Hematopoietic multipotent progenitor cell treated with erythropoietin and hydrocortisone succinate and interleukin-3 and kit ligand, for 17 days (in vitro differentiated cells): ENCODE results near the gene ZNF410.
A peak's percentile ranks its signal among the peaks of the same experiment; 100 is the strongest.
"Not testable (repeated sequence)": the region's sequence is repeated elsewhere in the genome, so short reads cannot be mapped to it uniquely, and the experiment has no call there.

Source experiments
- DNase-seq: peaks from one replicate; pipeline ENCODE4 v3.0.0-alpha.2; 2015; ENCODE audit warnings: low spot score

Gene ZNF410

GRCh38 chr14:73886449-73887317 is at the start of gene ZNF410:
Gene ZNF410, plus strand, starts transcription at chr14:73886859. Its CDS starts 5,317 bp downstream, at chr14:73892176.
- DNase-seq = peak; percentile 88

GRCh38 chr14:73838293-73839034 is 48.2 kb upstream of the ZNF410 start:
- DNase-seq = not testable (repeated sequence)

DNA sequence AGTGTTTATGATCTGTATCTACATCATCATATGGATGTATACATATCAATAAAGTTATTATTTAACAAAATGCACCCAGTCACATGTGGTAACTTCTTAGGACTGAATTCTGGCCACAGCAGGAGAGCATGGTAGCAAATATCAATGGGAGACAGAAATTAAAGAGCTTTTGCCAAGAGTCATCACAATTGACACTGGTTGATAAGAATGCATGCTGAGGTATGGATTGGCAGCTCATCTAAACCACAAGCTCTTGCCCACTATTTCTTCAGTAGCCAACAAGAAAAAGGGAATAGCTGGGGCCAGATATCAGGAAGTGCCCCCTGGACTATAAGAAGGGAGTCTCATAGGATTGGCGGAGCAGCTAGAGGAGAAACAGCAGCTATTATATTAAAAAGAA is 44.5 kb upstream of the ZNF410 start:
- no peak for DNase-seq

GRCh38 chr14:73842851-73843250 is 43.8 kb upstream of the ZNF410 start:
- no peak for DNase-seq

DNA sequence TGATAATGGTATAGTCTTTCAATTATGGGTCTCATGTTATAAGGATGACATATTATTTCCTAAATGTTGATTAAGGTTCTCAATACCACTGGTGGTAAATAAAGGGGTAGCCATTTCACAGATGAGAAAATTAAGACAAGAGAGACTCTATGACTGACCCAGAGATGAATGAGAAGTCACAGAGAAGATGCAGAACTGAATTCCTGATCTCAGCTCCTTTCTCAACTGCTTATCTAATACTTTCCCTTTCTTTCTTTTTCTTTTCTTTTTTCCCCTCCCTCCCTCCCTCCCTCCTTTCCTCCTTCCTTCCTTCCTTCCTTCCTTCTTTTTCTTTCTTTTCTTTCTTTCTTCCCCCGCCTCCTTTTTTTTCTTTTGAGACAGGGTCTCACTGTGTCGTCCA is 43.4 kb upstream of the ZNF410 start:
- no peak for DNase-seq

GRCh38 chr14:73846947-73847346 is 39.7 kb upstream of the ZNF410 start:
- no peak for DNase-seq

DNA sequence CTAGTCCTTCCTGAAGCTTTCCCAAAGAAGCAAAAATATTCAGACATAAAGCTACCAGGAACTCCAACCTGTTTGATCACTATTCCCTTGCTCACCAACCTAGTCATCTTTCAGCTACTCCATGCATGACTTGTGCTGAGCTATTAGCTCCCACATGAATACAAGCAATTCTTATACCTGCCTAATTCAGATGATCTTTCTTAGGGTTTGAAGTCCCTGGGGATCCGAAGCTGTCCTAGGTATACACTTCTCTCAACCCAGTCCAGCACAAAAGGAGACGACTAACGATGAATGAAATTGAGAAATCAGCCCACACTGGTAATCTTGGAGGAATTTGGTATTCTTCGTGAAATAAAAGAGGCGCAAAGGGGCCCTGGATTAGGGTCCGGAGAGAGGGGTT is 35.7 kb upstream of the ZNF410 start:
- no peak for DNase-seq

DNA sequence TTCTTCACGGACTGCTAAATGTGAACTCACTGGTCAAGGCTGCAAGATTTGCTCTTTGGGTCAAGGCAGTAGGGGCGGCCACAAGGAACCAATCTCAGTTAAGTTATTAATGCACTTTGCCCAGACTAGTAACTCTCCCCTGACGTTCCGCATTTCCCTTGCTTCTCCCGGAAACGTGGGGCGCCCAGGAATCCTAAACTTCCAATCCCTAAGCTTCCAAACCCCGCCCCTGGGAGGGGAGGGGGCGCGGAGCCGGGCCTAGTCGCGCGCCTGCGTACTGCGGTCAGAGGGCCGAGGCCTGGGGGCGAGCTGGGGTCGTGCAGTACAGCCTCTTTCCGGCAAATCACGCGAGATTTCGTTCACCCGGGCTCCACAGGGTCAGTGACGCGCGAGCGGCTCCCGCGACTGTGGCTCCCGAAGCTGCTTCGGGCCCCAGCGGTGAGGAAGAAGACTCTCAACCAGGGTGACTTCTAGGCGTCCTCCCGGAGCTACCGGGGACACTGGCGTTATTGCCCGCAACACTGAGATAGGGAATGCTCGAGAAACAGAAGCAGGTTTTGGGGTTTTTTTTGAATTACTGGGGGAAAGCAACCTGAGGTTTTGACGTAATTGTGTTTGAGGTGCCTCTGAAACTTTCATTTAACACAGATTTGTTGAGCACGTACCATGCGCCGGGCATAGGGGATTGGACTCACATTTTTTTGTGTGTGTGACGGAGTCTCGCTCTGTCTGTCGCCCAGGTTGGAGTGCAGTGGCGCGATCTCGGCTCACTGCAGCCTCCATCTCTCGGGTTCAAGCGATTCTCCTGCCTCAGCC is 34.9 kb upstream of the ZNF410 start, which contains the start of gene PTGR2:
PTGR2 (plus strand) TSS at position 265 of the 816 bp plus-strand sequence. CDS start 7,032 bp downstream, outside the sequence.
- no peak for DNase-seq

DNA sequence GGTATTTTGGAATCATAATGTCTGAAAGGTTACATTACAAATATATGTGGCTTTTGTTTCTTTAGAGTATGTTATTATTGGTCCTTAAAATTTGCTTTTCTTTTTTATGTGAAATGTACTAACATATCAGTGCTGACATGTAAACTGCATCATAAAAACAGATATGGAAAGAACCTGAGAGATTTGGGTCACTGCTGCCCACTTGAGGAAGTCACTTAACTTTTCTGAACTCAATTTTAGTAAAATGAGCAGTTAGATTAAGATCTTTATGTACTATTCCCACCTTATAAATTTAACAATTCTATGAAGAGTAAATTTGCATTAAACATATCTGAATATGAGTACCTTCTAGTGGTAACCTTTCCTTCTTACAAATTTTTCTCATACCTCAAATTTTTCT is 27.5 kb upstream of the ZNF410 start:
- DNase-seq = no peak

DNA sequence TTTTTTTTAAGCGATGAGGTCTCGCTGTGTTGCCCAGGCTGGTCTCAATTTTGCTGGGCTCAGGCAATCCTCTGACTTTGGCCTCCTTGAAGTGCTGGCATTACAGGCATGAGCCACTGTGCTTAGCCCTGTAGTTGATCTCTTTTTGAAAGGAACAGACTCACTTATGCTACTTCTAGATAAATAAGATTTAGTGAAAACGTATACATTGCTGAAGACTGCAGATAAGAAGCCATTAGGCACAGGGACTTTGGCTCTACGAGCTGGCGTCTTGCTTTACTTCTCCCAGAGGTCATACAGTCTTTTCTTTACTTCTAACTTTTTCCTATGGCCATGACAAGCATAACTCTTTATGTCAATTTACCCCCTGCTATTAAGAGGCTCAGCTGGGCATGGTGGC is 25.6 kb upstream of the ZNF410 start:
- DNase-seq = no peak

DNA sequence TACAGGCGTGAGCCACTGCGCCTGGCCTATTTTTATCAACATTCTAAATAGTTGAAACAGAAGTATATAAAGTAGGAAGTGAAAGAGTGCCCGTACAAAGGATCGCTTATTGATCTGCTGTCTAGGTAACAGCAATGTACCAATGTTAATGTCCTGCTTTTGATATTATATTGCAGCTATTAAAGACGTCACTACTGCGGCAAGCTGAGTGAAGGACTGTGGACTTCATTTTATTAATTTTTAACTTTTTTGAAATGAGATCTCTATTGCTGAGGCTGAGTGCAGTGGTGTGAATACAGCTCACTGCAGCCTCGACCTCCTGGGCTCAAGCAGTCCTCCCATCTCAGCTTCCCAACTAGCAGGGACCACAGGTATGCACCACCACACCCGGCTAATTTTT is 24.2 kb upstream of the ZNF410 start:
- no peak for DNase-seq

- DNase-seq = no peak
Observed at GRCh38 chr14:73863209-73863608, 23.4 kb upstream of the ZNF410 start.

DNA sequence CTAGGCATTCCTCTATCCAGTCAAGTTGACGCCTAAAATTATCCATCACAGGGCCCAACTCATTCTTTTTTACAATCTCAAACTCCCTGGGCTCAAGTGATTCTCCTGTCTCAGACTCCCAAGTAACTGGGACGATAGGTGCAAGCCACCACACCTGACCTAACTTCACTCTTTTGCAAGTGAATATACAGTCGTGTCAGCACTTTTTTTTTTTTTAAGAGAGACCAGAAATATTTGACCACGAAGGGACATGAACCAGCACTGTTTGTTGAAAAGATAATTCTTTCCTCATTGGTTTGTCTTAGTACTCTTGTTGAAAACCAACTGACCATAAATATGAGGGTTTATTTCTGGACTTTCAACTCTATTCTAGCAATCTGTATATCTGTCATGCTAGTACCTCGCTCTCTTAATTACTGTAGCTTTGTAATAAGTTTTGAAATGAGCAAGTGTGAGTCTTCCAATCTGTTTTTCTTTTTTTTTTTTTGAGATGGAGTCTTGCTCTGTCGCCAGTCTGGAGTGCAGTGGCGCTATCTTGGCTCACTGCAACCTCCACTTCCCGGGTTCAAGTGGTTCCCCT is 21.0 kb upstream of the ZNF410 start:
- no peak for DNase-seq

GRCh38 chr14:73869754-73870153 is 16.9 kb upstream of the ZNF410 start:
- DNase-seq = not testable (repeated sequence)

DNA sequence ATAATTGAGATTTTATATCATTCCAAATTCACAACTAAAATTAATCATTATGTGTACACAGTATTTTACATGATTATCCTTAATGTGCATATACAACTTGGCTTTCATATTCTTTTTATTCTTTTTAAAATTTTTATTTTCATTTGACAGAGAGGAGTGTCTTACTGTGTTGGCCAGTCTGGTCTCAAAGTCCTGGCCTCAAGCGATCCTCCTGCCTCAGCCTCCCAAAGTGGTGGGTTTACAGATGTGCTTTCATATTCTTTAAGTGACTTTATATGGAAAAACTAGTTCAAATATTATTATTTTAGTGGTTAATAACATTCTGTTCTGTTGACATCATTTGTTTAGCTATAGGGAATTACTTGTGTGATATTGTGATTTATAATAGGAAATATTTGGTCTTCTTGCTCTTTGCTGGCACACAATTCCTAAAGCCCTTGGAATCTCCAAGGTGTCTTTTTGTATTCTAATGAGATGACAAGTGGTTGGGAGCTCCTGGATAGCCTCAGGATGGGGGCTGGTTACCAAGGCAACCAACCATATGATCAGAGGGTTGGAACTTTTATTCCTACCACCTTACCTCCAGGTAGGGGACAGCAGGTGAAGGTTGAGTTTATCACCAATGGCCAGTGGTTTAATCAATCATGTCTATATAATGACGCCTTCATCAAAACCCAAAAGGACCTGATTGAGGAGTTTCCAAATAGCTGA is 16.0 kb upstream of the ZNF410 start:
- DNase-seq = no peak

- DNase-seq = no peak
Observed at GRCh38 chr14:73873660-73874059, 13.0 kb upstream of the ZNF410 start.

- DNase-seq = no peak
Observed at GRCh38 chr14:73877790-73878189, 8.9 kb upstream of the ZNF410 start.

DNA sequence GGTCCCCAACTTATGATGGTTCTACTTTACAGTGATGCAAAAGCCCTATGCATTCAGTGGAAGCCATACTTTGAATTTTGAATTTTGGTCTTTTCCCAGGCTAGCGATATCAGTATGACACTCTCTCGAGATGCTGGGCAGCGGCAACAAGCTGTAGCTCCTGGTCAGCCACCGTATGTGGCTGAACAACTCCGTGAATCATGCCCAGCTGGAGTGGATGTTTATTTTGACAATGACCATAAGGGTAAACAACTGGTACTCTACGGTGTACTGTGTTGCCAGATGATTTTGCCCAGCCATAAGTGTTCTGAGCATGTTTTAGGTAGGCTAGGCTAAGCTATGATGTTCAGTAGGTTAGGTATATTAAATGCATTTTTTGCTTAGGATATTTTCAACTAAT is 8.2 kb upstream of the ZNF410 start:
- no peak for DNase-seq

GRCh38 chr14:73879027-73879426 is 7.6 kb upstream of the ZNF410 start:
- DNase-seq = no peak

GRCh38 chr14:73884438-73885190 is 2.0 kb upstream of the ZNF410 start:
- no peak for DNase-seq

GRCh38 chr14:73887318-73887616 is 608 bp downstream of the ZNF410 start:
- DNase-seq = no peak
